Measurements from ENCODE around the gene C19orf67.

C19orf67 gene

GRCh38 chr19:14085309-14085995, at the start of gene C19orf67:
Gene C19orf67, minus strand, starts transcription at chr19:14085783. Its CDS starts 156 bp downstream, at chr19:14085627.
- no peak for DNase-seq

DNA sequence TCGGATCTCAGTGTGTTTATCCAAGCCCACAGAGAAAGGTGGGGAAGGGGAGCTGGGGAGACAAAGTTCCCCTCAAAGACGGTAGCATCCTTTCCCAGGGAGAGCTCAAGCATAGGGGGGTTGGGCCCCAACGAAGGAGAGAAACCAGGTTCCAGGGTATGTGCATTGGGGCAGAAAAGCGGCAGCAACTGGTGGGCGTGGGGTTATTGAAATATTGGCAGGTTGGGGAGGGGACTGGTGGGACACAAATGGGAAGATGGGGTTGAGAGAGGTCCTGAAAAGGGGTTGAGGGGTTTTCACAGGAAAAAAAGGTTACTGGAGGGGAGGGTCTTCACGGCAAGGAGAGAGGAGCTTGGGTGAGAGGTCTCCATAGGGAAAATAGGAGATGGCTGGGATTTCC, 49.8 kb upstream of the C19orf67 start:
- DNase-seq: no peak

GRCh38 chr19:14127929-14128509, 42.4 kb upstream of the C19orf67 start:
- DNase-seq: no peak

GRCh38 chr19:14127176-14127575, 41.6 kb upstream of the C19orf67 start:
- no peak for DNase-seq

DNA sequence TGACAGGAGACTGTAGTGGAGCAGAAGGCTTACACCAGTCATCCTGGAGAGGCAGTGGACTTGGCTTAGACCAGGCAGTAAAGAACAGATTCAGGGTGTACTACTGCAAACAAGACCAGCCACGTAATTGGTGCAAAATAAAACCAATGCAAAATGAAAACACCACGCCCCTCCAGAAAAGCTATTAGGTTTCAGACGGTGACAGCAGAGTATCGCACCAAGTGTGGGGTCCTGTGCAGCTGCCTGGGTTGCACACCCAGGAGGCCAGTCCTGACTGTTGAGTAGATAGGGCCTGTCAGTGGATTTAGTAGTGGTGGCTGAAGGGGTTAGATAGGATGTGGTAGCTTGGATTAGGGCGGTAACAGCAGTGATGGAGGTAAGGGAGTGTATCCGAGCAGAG, 37.3 kb upstream of the C19orf67 start:
- DNase-seq: no peak

DNA sequence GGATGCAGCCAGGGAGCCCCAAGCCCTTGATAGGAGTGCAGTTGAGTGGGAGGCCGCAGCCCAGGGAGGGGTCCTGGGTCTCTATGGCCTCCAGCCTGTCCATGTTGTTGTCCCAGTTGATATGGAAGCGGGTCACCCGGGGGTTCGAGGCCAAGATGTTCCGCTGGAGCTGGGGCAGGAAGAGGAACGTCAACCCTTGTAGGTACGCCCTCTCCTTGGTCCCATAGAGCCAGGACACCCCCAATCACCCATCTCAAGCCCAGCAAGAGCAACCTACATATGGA, 34.9 kb upstream of the C19orf67 start:
- DNase-seq: no peak

DNA sequence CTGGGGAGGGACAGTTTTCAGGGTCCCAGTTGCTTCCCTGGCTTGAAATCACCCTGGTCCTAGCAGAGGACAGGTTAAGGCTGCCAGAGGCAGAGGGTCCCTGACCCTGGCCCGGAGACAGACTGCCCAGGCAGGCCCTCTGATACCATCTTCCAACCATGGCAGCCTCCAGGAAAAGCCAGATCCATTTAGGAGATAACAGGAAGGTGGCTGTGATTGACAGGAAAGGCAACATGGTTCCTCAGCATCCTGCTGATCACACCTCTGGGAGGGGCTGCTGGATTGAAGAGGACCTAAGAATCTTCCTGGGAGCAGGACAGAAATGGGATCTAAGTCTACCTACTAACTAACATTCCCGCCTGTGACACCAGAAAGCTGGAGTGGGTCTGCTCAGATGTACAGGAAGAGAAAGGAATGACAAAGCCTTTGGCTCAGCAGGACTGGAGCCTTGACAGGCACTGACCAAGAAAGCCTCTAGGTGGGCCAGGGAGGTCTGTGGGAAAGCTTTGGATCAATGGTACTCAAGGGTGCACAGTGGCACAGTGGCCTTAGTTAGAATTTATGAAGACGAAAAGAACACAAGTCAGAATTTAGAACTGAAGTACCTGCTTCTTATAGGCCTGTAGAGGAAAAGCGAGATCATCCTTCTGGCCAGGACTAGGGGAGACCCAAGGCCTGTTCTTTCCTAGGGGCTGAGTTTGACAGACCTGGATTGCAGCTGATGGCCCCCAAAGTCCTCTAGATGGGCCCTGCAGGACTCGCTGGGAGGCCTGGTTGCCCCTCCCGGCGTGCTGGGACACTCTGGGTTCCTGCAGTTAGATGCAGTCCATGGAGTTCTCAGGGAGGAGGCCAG, 34.3 kb upstream of the C19orf67 start:
- no peak for DNase-seq

DNA sequence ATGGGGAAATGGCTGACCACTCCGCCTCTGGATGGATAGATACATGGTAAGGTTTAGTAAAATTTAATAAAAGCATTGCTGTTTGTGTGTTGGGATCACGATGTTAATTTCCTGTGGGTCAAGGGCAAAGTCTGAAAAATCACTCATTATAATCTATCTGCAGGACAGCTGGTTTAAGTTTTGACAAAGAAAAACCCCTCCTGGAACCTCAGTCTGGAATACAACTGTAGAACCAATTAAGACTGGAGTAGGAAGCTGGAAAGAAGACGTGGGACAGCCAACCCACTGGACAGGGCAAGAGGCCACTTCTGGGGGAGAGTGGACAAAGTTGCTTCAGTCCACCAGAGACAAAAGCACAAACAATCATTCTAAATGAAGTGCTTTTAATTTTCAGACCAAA, 33.6 kb upstream of the C19orf67 start:
- DNase-seq: no peak

GRCh38 chr19:14118165-14119051, 32.8 kb upstream of the C19orf67 start:
- peak; percentile 43 for DNase-seq

GRCh38 chr19:14117668-14118164, 32.1 kb upstream of the C19orf67 start, which contains the start of gene PRKACA:
Gene PRKACA, minus strand, starts transcription at chr19:14117762. Its CDS starts 215 bp downstream, at chr19:14117547.
- DNase-seq: peak; percentile 98

- DNase-seq: no peak
Observed at GRCh38 chr19:14116918-14117578, 31.5 kb upstream of the C19orf67 start.

DNA sequence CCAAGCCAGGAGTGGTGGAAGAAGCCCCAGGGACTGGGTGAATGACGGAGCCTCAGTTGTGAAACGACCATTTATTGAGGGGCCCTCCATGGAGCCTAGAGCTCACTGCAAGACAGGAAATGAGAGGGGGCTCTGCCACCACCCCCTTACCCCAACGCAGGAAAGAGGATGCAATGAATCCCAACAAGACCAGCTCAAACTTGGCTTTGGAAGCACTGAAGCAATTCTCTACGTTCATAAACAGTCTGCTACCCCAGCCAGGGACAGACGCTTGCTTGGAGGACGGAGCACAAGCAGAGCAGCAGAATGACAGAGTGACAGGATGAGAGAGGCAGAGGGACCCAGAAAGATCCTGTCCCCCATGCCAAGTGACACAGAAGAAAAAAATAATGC, 30.9 kb upstream of the C19orf67 start:
- DNase-seq: no peak

- DNase-seq: no peak
Observed at GRCh38 chr19:14115756-14116155, 30.2 kb upstream of the C19orf67 start.

GRCh38 chr19:14114854-14115253, 29.3 kb upstream of the C19orf67 start:
- DNase-seq: no peak

DNA sequence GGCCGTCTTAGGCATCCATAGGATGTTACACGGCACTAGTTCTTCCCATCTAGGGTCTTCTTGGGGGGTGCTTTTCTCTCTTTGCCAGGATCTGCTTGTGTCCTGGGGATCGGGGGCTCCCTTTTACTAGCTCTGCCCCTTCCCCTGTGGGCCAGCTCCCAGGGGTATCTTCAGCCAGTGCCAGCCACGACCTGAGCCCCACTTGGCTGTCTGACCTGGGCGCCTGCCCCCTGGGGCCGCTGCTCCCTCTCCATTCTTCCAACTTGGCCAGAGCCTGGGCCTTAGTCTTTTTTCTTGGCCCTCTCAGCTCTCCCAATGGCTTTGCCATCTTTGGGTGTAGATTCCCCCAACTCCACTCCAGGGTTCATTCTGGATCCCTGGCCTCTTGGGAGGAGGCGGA, 28.9 kb upstream of the C19orf67 start:
- no peak for DNase-seq

- no peak for DNase-seq
Observed at GRCh38 chr19:14113762-14114414, 28.3 kb upstream of the C19orf67 start.

- DNase-seq: no peak
Observed at GRCh38 chr19:14112809-14113385, 27.3 kb upstream of the C19orf67 start.

- no peak for DNase-seq
Observed at GRCh38 chr19:14112051-14112808, 26.6 kb upstream of the C19orf67 start.

DNA sequence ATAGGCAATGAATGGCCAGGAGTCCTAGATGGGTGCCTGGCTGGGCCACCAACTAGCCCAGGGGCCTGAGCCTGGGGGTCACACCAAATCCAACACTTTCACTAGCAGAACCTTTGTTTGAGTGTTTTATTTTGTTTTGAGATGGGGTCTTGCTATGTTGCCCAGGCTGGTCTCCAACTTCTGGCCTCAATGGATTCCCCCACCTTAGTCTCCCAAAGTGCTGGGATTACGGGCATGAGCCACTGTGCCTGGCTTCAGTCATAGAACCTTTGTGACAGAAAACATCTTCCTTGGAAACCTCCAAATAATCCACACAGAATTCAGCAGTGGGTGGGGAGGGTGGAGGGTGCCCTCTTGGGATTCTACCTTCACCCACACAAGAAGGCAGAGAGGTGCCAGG, 25.9 kb upstream of the C19orf67 start:
- no peak for DNase-seq

GRCh38 chr19:14110650-14111049, 25.1 kb upstream of the C19orf67 start:
- DNase-seq: no peak

Measured in GOT3 (cell line).